Ascending aorta (tissue), 2 donors: ENCODE results near the gene GARIN5A. TPM values are rescaled to one million over a fixed set of nuclear protein-coding genes. Genes with fewer than 3 reads are reported as not detected.

Experiments used
- DNase-seq, 2 donors: peaks; one replicate each; pipeline ENCODE4 v3.0.0-alpha.2; 2019; ENCODE audit warnings: low spot score in 2 of 2
- H3K27ac ChIP-seq, 2 donors: fragments of 200-600 bp; sonication (generic); one replicate each; pipeline ENCODE4 v1.5.1; 2016 to 2017; ENCODE audit warnings: mild to moderate bottlenecking in 1 of 2
- H3K27me3 ChIP-seq: fragments of 200-600 bp; sonication (generic); one replicate; pipeline ENCODE4 v1.5.1; 2017
- H3K36me3 ChIP-seq, 2 donors: fragments of 200-600 bp; sonication (generic); one replicate each; pipeline ENCODE4 v1.5.1; 2016
- H3K4me1 ChIP-seq, 2 donors: fragments of 200-600 bp; sonication (generic); one replicate each; pipeline ENCODE4 v1.5.1; 2016 to 2017; ENCODE audit warnings: mild to moderate bottlenecking in 1 of 2
- H3K4me3 ChIP-seq, 2 donors: fragments of 200-600 bp; sonication (generic); one replicate each; pipeline ENCODE4 v1.5.1; 2016 to 2017; ENCODE audit warnings: mild to moderate bottlenecking in 1 of 2
- H3K9me3 ChIP-seq, 2 donors: fragments of 200-600 bp; sonication (generic); one replicate each; pipeline ENCODE4 v1.5.1; 2016
- CTCF ChIP-seq, 3 experiments: fragments of 200-600 bp in 2 of 3; fragments of 450-650 bp in 1 of 3; sonication (generic) in 2 of 3; IDR thresholded peaks; one replicate each; pipeline ENCODE4 v1.5.1; 2016 to 2019; ENCODE audit warnings: antibody characterized with exemption in 3 of 3, mild to moderate bottlenecking in 1 of 3, moderate library complexity in 1 of 3
- intact Hi-C: fragments of 100-400 bp; cut with DNase I; formaldehyde crosslinking; loops from one replicate; pipeline ENCODE4 v1.15.1; 2023
- total RNA-seq: library from RNA; depleted of rRNA; stranded (reverse); fragments of >200 nt; gene quantifications from one replicate; pipeline ENCODE4 v1.1.0, GENCODE V29; 2016

The GARIN5A gene
- total RNA-seq, 1 donor from 2014 or later, result not detected

GRCh38 chr19:50437862-50438449, 38.7 kb downstream of the GARIN5A start:
- Histone ChIP-seq H3K27ac (no peak overlapping the region), H3K4me1 (no peaks in the 10 kb centered on the region), H3K4me3 (no peak overlapping the region), H3K36me3 (no peaks in the 10 kb centered on the region), H3K27me3 (peaks cover 6% of the 10 kb centered on the region), H3K9me3 (no peaks in the 10 kb centered on the region)
- intact Hi-C loops, result no loop called here
- no peak for TF ChIP-seq CTCF (IDR thresholded peaks at IDR 0.05)
- DNase-seq, result no peak

- Histone ChIP-seq H3K4me3 (no peak overlapping the region), H3K36me3 (no peaks in the 10 kb centered on the region), H3K27ac (no peak overlapping the region), H3K9me3 (no peaks in the 10 kb centered on the region), H3K4me1 (peaks cover 10% of the 10 kb centered on the region in 2 donors), H3K27me3 (peaks cover 19% of the 10 kb centered on the region)
- TF ChIP-seq CTCF (IDR thresholded peaks at IDR 0.05), result no peak
- no peak for DNase-seq
- intact Hi-C loops, result no loop called here
Observed at GRCh38 chr19:50435627-50436026, 41.0 kb downstream of the GARIN5A start.

GRCh38 chr19:50435221-50435620, 41.4 kb downstream of the GARIN5A start:
- intact Hi-C loops, result no loop called here
- Histone ChIP-seq H3K4me3 (no peak overlapping the region), H3K27ac (no peak overlapping the region), H3K4me1 (peaks cover 10% of the 10 kb centered on the region in 2 donors), H3K27me3 (peaks cover 20% of the 10 kb centered on the region), H3K9me3 (no peaks in the 10 kb centered on the region), H3K36me3 (no peaks in the 10 kb centered on the region)
- DNase-seq, result no peak
- TF ChIP-seq CTCF (IDR thresholded peaks at IDR 0.05), result no peak

GRCh38 chr19:50434525-50434924, 42.1 kb downstream of the GARIN5A start:
- no peak overlapping the region for H3K4me3 ChIP-seq
- no peak for DNase-seq
- no peak for TF ChIP-seq CTCF (IDR thresholded peaks at IDR 0.05)
- H3K36me3 ChIP-seq, result no peaks in the 10 kb centered on the region
- intact Hi-C loops, result loop anchor here (5.0 kb wide), 1 partner anchor 78 kb away; the partner anchor contains the start of genes ASPDH and JOSD2
- H3K27ac ChIP-seq, result no peak overlapping the region
- H3K9me3 ChIP-seq, result no peaks in the 10 kb centered on the region
- H3K27me3 ChIP-seq, result peaks cover 20% of the 10 kb centered on the region
- peaks cover 10% of the 10 kb centered on the region in 2 donors for H3K4me1 ChIP-seq

GRCh38 chr19:50433201-50434180, 43.2 kb downstream of the GARIN5A start:
- no peaks in the 10 kb centered on the region for H3K36me3 ChIP-seq
- no peak for DNase-seq
- no peak overlapping the region for H3K4me3 ChIP-seq
- H3K27me3 ChIP-seq, result peaks cover 20% of the 10 kb centered on the region
- peaks cover 10% of the 10 kb centered on the region in 2 donors for H3K4me1 ChIP-seq
- no peak overlapping the region for H3K27ac ChIP-seq
- intact Hi-C loops, result loop anchor here (5.0 kb wide), 1 partner anchor 79 kb away; the partner anchor contains the start of genes ASPDH and JOSD2
- no peaks in the 10 kb centered on the region for H3K9me3 ChIP-seq
- no peak for TF ChIP-seq CTCF (IDR thresholded peaks at IDR 0.05)
